ENCODE data around the gene CRYBA2.

DNA sequence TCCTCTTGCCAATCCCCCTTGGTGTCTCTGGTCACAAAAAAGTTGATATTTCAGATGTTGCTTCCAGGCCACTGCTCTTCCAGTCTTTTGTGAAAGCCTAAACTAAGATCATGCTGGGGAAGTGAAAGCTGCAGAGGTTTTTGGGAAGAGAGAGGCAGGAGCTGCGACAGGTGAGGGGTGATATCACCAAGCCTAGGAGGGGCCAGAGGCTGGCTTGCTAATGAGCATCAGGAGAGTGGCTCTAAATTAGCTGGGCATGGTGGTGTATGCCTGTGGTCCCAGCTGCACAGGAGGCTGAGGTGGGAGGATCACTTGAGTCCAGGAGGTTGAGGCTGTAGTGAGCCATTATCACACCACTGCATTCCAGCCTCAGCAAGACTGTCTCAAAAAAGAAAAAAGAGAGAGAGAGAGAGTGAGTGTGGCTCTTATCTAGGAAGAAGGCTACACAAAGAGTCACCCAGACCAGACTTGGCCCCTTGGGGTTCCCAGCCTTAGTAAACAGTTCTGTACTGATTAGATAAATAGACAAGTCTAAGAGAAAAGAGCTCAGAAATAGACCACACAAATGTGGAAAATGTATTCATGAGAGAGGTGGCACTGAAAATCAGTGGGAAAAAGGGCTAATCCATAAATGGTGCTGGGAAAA is 48.3 kb downstream of the CRYBA2 start:
- TF ChIP-seq, protein P1, sequence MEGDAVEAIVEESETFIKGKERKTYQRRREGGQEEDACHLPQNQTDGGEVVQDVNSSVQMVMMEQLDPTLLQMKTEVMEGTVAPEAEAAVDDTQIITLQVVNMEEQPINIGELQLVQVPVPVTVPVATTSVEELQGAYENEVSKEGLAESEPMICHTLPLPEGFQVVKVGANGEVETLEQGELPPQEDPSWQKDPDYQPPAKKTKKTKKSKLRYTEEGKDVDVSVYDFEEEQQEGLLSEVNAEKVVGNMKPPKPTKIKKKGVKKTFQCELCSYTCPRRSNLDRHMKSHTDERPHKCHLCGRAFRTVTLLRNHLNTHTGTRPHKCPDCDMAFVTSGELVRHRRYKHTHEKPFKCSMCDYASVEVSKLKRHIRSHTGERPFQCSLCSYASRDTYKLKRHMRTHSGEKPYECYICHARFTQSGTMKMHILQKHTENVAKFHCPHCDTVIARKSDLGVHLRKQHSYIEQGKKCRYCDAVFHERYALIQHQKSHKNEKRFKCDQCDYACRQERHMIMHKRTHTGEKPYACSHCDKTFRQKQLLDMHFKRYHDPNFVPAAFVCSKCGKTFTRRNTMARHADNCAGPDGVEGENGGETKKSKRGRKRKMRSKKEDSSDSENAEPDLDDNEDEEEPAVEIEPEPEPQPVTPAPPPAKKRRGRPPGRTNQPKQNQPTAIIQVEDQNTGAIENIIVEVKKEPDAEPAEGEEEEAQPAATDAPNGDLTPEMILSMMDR (conservative IDR thresholded peaks at IDR 0.05; ENCODE audit: low read depth in 2 of 2) = no peak
- no peak for TF ChIP-seq POLR2AphosphoS5 (IDR thresholded peaks at IDR 0.05; ENCODE audit: low read depth)
- no peak for TF ChIP-seq EZH2 (IDR thresholded peaks at IDR 0.05; ENCODE audit: low read depth, unreplicated experiment)
- TF ChIP-seq, protein P2, sequence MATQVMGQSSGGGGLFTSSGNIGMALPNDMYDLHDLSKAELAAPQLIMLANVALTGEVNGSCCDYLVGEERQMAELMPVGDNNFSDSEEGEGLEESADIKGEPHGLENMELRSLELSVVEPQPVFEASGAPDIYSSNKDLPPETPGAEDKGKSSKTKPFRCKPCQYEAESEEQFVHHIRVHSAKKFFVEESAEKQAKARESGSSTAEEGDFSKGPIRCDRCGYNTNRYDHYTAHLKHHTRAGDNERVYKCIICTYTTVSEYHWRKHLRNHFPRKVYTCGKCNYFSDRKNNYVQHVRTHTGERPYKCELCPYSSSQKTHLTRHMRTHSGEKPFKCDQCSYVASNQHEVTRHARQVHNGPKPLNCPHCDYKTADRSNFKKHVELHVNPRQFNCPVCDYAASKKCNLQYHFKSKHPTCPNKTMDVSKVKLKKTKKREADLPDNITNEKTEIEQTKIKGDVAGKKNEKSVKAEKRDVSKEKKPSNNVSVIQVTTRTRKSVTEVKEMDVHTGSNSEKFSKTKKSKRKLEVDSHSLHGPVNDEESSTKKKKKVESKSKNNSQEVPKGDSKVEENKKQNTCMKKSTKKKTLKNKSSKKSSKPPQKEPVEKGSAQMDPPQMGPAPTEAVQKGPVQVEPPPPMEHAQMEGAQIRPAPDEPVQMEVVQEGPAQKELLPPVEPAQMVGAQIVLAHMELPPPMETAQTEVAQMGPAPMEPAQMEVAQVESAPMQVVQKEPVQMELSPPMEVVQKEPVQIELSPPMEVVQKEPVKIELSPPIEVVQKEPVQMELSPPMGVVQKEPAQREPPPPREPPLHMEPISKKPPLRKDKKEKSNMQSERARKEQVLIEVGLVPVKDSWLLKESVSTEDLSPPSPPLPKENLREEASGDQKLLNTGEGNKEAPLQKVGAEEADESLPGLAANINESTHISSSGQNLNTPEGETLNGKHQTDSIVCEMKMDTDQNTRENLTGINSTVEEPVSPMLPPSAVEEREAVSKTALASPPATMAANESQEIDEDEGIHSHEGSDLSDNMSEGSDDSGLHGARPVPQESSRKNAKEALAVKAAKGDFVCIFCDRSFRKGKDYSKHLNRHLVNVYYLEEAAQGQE (IDR thresholded peaks at IDR 0.05; ENCODE audit: unreplicated experiment) = no peak
- TF ChIP-seq CREB1 (CRISPR knock-in tag; IDR thresholded peaks at IDR 0.05; ENCODE audit: low read depth) = no peak
